ENCODE measurements around the gene CNTN4.

Gene CNTN4

GRCh38 chr3:2250783-2251182 lies 152.1 kb downstream of the CNTN4 start:
- Histone ChIP-seq H3K9ac (ENCODE audit: insufficient read length) (no peak overlapping the region), H3K27ac (no peak overlapping the region), H3K9me3 (ENCODE audit: low read depth, low read length) (no peaks in the 10 kb centered on the region), H3K4me3 (no peak overlapping the region), H3K36me3 (ENCODE audit: insufficient read depth, low read length) (no peaks in the 10 kb centered on the region)
- DNase-seq (ENCODE audit: low read depth, low spot score) = no peak
- no peak for TF ChIP-seq POLR2AphosphoS5 (IDR thresholded peaks at IDR 0.05; ENCODE audit: borderline replicate concordance, low read depth, low read length)

GRCh38 chr3:2261747-2262146 lies 163.1 kb downstream of the CNTN4 start:
- no peak overlapping the region for H3K9ac ChIP-seq (ENCODE audit: insufficient read length)
- no peaks in the 10 kb centered on the region for H3K9me3 ChIP-seq (ENCODE audit: low read depth, low read length)
- DNase-seq (ENCODE audit: low read depth, low spot score) = no peak
- no peak overlapping the region for H3K4me3 ChIP-seq
- no peak overlapping the region for H3K27ac ChIP-seq
- TF ChIP-seq POLR2AphosphoS5 (IDR thresholded peaks at IDR 0.05; ENCODE audit: borderline replicate concordance, low read depth, low read length) (no peak), EZH2 (IDR thresholded peaks at IDR 0.05) (no peak), FOXP2 (optimal IDR thresholded peaks at IDR 0.05; ENCODE audit: control extremely low read depth, extremely low read length, insufficient read depth) (no peak)
- no peaks in the 10 kb centered on the region for H3K36me3 ChIP-seq (ENCODE audit: insufficient read depth, low read length)

GRCh38 chr3:2262204-2262603 lies 163.5 kb downstream of the CNTN4 start:
- no peak for TF ChIP-seq EZH2 (IDR thresholded peaks at IDR 0.05)
- TF ChIP-seq POLR2AphosphoS5 (IDR thresholded peaks at IDR 0.05; ENCODE audit: borderline replicate concordance, low read depth, low read length) = no peak
- TF ChIP-seq FOXP2 (optimal IDR thresholded peaks at IDR 0.05; ENCODE audit: control extremely low read depth, extremely low read length, insufficient read depth) = no peak
- no peaks in the 10 kb centered on the region for H3K9me3 ChIP-seq (ENCODE audit: low read depth, low read length)
- peak; percentile 12 for DNase-seq (ENCODE audit: low read depth, low spot score)

GRCh38 chr3:2266606-2267005 lies 167.9 kb downstream of the CNTN4 start:
- no peak overlapping the region for H3K4me3 ChIP-seq
- no peak overlapping the region for H3K9ac ChIP-seq (ENCODE audit: insufficient read length)
- no peaks in the 10 kb centered on the region for H3K36me3 ChIP-seq (ENCODE audit: insufficient read depth, low read length)
- no peak for DNase-seq (ENCODE audit: low read depth, low spot score)
- TF ChIP-seq EZH2 (IDR thresholded peaks at IDR 0.05) (no peak), FOXP2 (optimal IDR thresholded peaks at IDR 0.05; ENCODE audit: control extremely low read depth, extremely low read length, insufficient read depth) (no peak), POLR2AphosphoS5 (IDR thresholded peaks at IDR 0.05; ENCODE audit: borderline replicate concordance, low read depth, low read length) (no peak)
- no peaks in the 10 kb centered on the region for H3K9me3 ChIP-seq (ENCODE audit: low read depth, low read length)
- no peak overlapping the region for H3K27ac ChIP-seq

More at GRCh38 chr3:2262204-2262603, 163.5 kb downstream of the CNTN4 start:
- Histone ChIP-seq H3K36me3 (ENCODE audit: insufficient read depth, low read length) (no peaks in the 10 kb centered on the region), H3K9ac (ENCODE audit: insufficient read length) (no peak overlapping the region), H3K4me3 (no peak overlapping the region), H3K27ac (no peak overlapping the region)

- Histone ChIP-seq H3K36me3 (ENCODE audit: insufficient read depth, low read length) (no peaks in the 10 kb centered on the region), H3K9me3 (ENCODE audit: low read depth, low read length) (no peaks in the 10 kb centered on the region), H3K9ac (ENCODE audit: insufficient read length) (no peak overlapping the region), H3K4me3 (no peak overlapping the region), H3K27ac (no peak overlapping the region)
- no peak for DNase-seq (ENCODE audit: low read depth, low spot score)
- TF ChIP-seq POLR2AphosphoS5 (IDR thresholded peaks at IDR 0.05; ENCODE audit: borderline replicate concordance, low read depth, low read length) (no peak), FOXP2 (optimal IDR thresholded peaks at IDR 0.05; ENCODE audit: control extremely low read depth, extremely low read length, insufficient read depth) (no peak), EZH2 (IDR thresholded peaks at IDR 0.05) (no peak)
Measured at GRCh38 chr3:2268779-2269178, 170.1 kb downstream of the CNTN4 start.

GRCh38 chr3:2274526-2274925 lies 175.9 kb downstream of the CNTN4 start:
- Histone ChIP-seq H3K4me3 (no peak overlapping the region), H3K9me3 (ENCODE audit: low read depth, low read length) (no peaks in the 10 kb centered on the region), H3K9ac (ENCODE audit: insufficient read length) (no peak overlapping the region), H3K27ac (no peak overlapping the region), H3K36me3 (ENCODE audit: insufficient read depth, low read length) (no peaks in the 10 kb centered on the region)
- no peak for DNase-seq (ENCODE audit: low read depth, low spot score)
- no peak for TF ChIP-seq EZH2 (IDR thresholded peaks at IDR 0.05)
- no peak for TF ChIP-seq POLR2AphosphoS5 (IDR thresholded peaks at IDR 0.05; ENCODE audit: borderline replicate concordance, low read depth, low read length)
- TF ChIP-seq FOXP2 (optimal IDR thresholded peaks at IDR 0.05; ENCODE audit: control extremely low read depth, extremely low read length, insufficient read depth) = no peak

- no peak overlapping the region for H3K9ac ChIP-seq (ENCODE audit: insufficient read length)
- DNase-seq (ENCODE audit: low read depth, low spot score) = no peak
- H3K4me3 ChIP-seq = no peak overlapping the region
- no peaks in the 10 kb centered on the region for H3K36me3 ChIP-seq (ENCODE audit: insufficient read depth, low read length)
- H3K9me3 ChIP-seq (ENCODE audit: low read depth, low read length) = no peaks in the 10 kb centered on the region
- H3K27ac ChIP-seq = no peak overlapping the region
- no peak for TF ChIP-seq EZH2 (IDR thresholded peaks at IDR 0.05)
- no peak for TF ChIP-seq FOXP2 (optimal IDR thresholded peaks at IDR 0.05; ENCODE audit: control extremely low read depth, extremely low read length, insufficient read depth)
- no peak for TF ChIP-seq POLR2AphosphoS5 (IDR thresholded peaks at IDR 0.05; ENCODE audit: borderline replicate concordance, low read depth, low read length)
Measured at GRCh38 chr3:2283818-2284217, 185.2 kb downstream of the CNTN4 start.

GRCh38 chr3:2300938-2301337 lies 202.3 kb downstream of the CNTN4 start:
- Histone ChIP-seq H3K36me3 (ENCODE audit: insufficient read depth, low read length) (no peaks in the 10 kb centered on the region), H3K27ac (no peak overlapping the region), H3K9ac (ENCODE audit: insufficient read length) (no peak overlapping the region), H3K9me3 (ENCODE audit: low read depth, low read length) (no peaks in the 10 kb centered on the region), H3K4me3 (no peak overlapping the region)
- TF ChIP-seq FOXP2 (optimal IDR thresholded peaks at IDR 0.05; ENCODE audit: control extremely low read depth, extremely low read length, insufficient read depth) = no peak
- no peak for TF ChIP-seq POLR2AphosphoS5 (IDR thresholded peaks at IDR 0.05; ENCODE audit: borderline replicate concordance, low read depth, low read length)
- no peak for TF ChIP-seq EZH2 (IDR thresholded peaks at IDR 0.05)
- DNase-seq (ENCODE audit: low read depth, low spot score) = no peak

- H3K4me3 ChIP-seq = no peak overlapping the region
- H3K27ac ChIP-seq = no peak overlapping the region
- no peak for DNase-seq (ENCODE audit: low read depth, low spot score)
- H3K9ac ChIP-seq (ENCODE audit: insufficient read length) = no peak overlapping the region
- TF ChIP-seq EZH2 (IDR thresholded peaks at IDR 0.05) (no peak), FOXP2 (optimal IDR thresholded peaks at IDR 0.05; ENCODE audit: control extremely low read depth, extremely low read length, insufficient read depth) (no peak), POLR2AphosphoS5 (IDR thresholded peaks at IDR 0.05; ENCODE audit: borderline replicate concordance, low read depth, low read length) (no peak)
- no peaks in the 10 kb centered on the region for H3K36me3 ChIP-seq (ENCODE audit: insufficient read depth, low read length)
- no peaks in the 10 kb centered on the region for H3K9me3 ChIP-seq (ENCODE audit: low read depth, low read length)
Measured at GRCh38 chr3:2301361-2301760, 202.7 kb downstream of the CNTN4 start.

Measured in SK-N-MC (cell line).